Measurements from ENCODE around the gene WDR64. TPM values are rescaled to one million over a fixed set of nuclear protein-coding genes. Genes with fewer than 3 reads are reported as not detected.

WDR64 gene
- total RNA-seq, 1 donor from 2014 or later = 0.17 TPM

- H3K4me1 Mint-ChIP-seq (ENCODE audit: low read depth) = no peaks in the 10 kb centered on the region
- H3K4me3 Mint-ChIP-seq (ENCODE audit: unreplicated experiment) = no peak overlapping the region
- TF ChIP-seq CTCF (IDR thresholded peaks at IDR 0.05) = no peak
- peaks cover 17% of the 10 kb centered on the region for H3K27me3 Mint-ChIP-seq (ENCODE audit: low read depth)
- H3K9me3 Mint-ChIP-seq (ENCODE audit: low read depth) = peaks cover 3% of the 10 kb centered on the region
- H3K36me3 Mint-ChIP-seq (ENCODE audit: low read depth) = no peaks in the 10 kb centered on the region
- no peak for DNase-seq (ENCODE audit: low spot score)
- H3K27ac Mint-ChIP-seq (ENCODE audit: unreplicated experiment) = no peak overlapping the region
These were observed 63.9 kb downstream of the WDR64 start for GRCh38 chr1:241715956-241716355.

GRCh38 chr1:241716915-241717656, 65.0 kb downstream of the WDR64 start:
- H3K4me1 Mint-ChIP-seq (ENCODE audit: low read depth) = no peaks in the 10 kb centered on the region
- DNase-seq (ENCODE audit: low spot score) = no peak
- no peak overlapping the region for H3K27ac Mint-ChIP-seq (ENCODE audit: unreplicated experiment)
- H3K9me3 Mint-ChIP-seq (ENCODE audit: low read depth) = peaks cover 5% of the 10 kb centered on the region
- no peaks in the 10 kb centered on the region for H3K36me3 Mint-ChIP-seq (ENCODE audit: low read depth)
- H3K27me3 Mint-ChIP-seq (ENCODE audit: low read depth) = peaks cover 14% of the 10 kb centered on the region
- H3K4me3 Mint-ChIP-seq (ENCODE audit: unreplicated experiment) = no peak overlapping the region
- TF ChIP-seq CTCF (IDR thresholded peaks at IDR 0.05) = no peak

GRCh38 chr1:241717975-241718374, 65.9 kb downstream of the WDR64 start:
- H3K27ac Mint-ChIP-seq (ENCODE audit: unreplicated experiment) = no peak overlapping the region
- H3K27me3 Mint-ChIP-seq (ENCODE audit: low read depth) = peaks cover 15% of the 10 kb centered on the region
- H3K4me1 Mint-ChIP-seq (ENCODE audit: low read depth) = no peaks in the 10 kb centered on the region
- no peak for TF ChIP-seq CTCF (IDR thresholded peaks at IDR 0.05)
- H3K4me3 Mint-ChIP-seq (ENCODE audit: unreplicated experiment) = no peak overlapping the region
- peaks cover 5% of the 10 kb centered on the region for H3K9me3 Mint-ChIP-seq (ENCODE audit: low read depth)
- no peaks in the 10 kb centered on the region for H3K36me3 Mint-ChIP-seq (ENCODE audit: low read depth)
- DNase-seq (ENCODE audit: low spot score) = no peak

GRCh38 chr1:241721011-241721410, 68.9 kb downstream of the WDR64 start:
- no peak overlapping the region for H3K4me3 Mint-ChIP-seq (ENCODE audit: unreplicated experiment)
- H3K27ac Mint-ChIP-seq (ENCODE audit: unreplicated experiment) = no peak overlapping the region
- H3K9me3 Mint-ChIP-seq (ENCODE audit: low read depth) = peaks cover 5% of the 10 kb centered on the region
- peaks cover 20% of the 10 kb centered on the region for H3K27me3 Mint-ChIP-seq (ENCODE audit: low read depth)
- H3K36me3 Mint-ChIP-seq (ENCODE audit: low read depth) = no peaks in the 10 kb centered on the region
- no peaks in the 10 kb centered on the region for H3K4me1 Mint-ChIP-seq (ENCODE audit: low read depth)
- TF ChIP-seq CTCF (IDR thresholded peaks at IDR 0.05) = no peak
- DNase-seq (ENCODE audit: low spot score) = no peak

GRCh38 chr1:241722947-241723346, 70.9 kb downstream of the WDR64 start:
- Mint-ChIP-seq H3K9me3 (ENCODE audit: low read depth) (peaks cover 5% of the 10 kb centered on the region), H3K36me3 (ENCODE audit: low read depth) (no peaks in the 10 kb centered on the region), H3K27ac (ENCODE audit: unreplicated experiment) (no peak overlapping the region), H3K4me3 (ENCODE audit: unreplicated experiment) (no peak overlapping the region), H3K4me1 (ENCODE audit: low read depth) (no peaks in the 10 kb centered on the region), H3K27me3 (ENCODE audit: low read depth) (peaks cover 20% of the 10 kb centered on the region)
- no peak for TF ChIP-seq CTCF (IDR thresholded peaks at IDR 0.05)
- no peak for DNase-seq (ENCODE audit: low spot score)
